Prostate gland (tissue), 2 donors: Measurements from ENCODE around the gene GATD1. TPM values are rescaled to one million over a fixed set of nuclear protein-coding genes. Genes with fewer than 3 reads are reported as not detected.

Experiments
- DNase-seq: peaks from one replicate; pipeline ENCODE4 v3.0.0-alpha.2; 2019; ENCODE audit warnings: low spot score
- H3K27ac ChIP-seq, 2 donors: fragments of 200-600 bp; sonication (generic); 2 replicates each; pipeline ENCODE4 v1.5.1; 2017 to 2019
- H3K27me3 ChIP-seq: fragments of 200-600 bp; sonication (generic); replicated peaks from 2 replicates; pipeline ENCODE4 v1.5.1; 2019; ENCODE audit not compliant: insufficient read depth
- H3K36me3 ChIP-seq, 2 donors: fragments of 200-600 bp; sonication (generic); 1 replicate in 1 of 2; 2 replicates in 1 of 2; pipeline versions ENCODE4 v1.5.1 to v1.8.1; 2017 to 2019
- H3K4me1 ChIP-seq: fragments of 200-600 bp; sonication (generic); replicated peaks from 2 replicates; pipeline ENCODE4 v1.5.1; 2019
- H3K4me3 ChIP-seq, 2 donors: fragments of 200-600 bp; sonication (generic); 2 replicates each; pipeline ENCODE4 v1.5.1; 2017 to 2019
- H3K9me3 ChIP-seq: fragments of 200-600 bp; sonication (generic); 2 replicates; pipeline ENCODE4 v1.5.1; 2017
- POLR2A ChIP-seq: fragments of 450-650 bp; IDR thresholded peaks from one replicate; pipeline ENCODE4 v1.6.1; 2016; ENCODE audit warnings: antibody characterized with exemption, mild to moderate bottlenecking
- POLR2AphosphoS5 ChIP-seq: sonication (generic); formaldehyde crosslinking; IDR thresholded peaks from one replicate; pipeline ENCODE4 v1.6.1; 2017; ENCODE audit warnings: antibody characterized with exemption
- WGBS: methylation state at CpG from one replicate; pipeline ENCODE4 v1.1.5; 2018; 5-methylcytosine and 5-hydroxymethylcytosine counted together
- intact Hi-C: fragments of 100-400 bp; cut with DNase I; formaldehyde crosslinking; loops from one replicate; pipeline ENCODE4 v1.14.2; 2022
- total RNA-seq, 2 donors: library from RNA; depleted of rRNA; stranded (reverse); fragments of >200 nt; gene quantifications; one replicate each; pipeline ENCODE4 v1.1.0, GENCODE V29; 2016
- TF ChIP-seq, protein P1 (sequence below), 4 experiments: fragments of 200-600 bp in 2 of 4; fragments of 450-650 bp in 2 of 4; sonication (generic) in 2 of 4; IDR thresholded peaks; 1 replicate in 3 of 4; 2 replicates in 1 of 4; pipeline ENCODE4 v1.5.1; 2016 to 2019; ENCODE audit warnings: antibody characterized with exemption in 4 of 4, mild to moderate bottlenecking in 2 of 4, moderate library complexity in 2 of 4

Gene GATD1
- total RNA-seq, 2 donors from 2014 or later: 29.9 to 72.3 TPM

DNA sequence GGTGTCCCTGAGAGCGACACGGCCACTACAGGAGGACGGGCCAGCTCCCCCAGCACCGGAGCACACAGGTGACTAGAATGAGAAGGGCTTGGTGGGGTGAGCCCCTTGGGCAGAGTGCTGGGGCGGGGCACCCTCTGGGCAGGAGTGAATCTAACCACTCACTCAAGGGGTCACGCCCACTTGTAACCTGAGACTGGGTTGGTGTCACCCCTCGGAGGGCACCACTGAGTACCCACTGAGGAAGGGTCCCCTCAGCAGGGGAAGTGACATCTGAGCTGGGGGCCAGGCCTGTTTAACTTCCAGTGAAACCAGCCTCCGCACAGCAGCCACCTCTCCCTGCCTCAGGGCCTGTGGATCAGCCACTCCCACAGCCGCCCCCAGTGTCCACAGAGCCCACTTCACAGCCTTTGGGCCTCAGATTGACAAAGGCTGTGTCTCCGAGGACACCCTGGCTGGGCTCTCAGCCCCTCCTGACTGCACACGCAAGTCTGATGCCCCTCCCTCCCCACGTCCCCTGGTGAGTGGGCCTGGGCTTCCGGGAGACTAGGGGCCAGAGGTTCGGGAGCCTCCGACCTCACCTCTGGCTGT is 5.6 kb downstream of the GATD1 start:
- H3K4me3 ChIP-seq: no peak overlapping the region
- intact Hi-C loops: no loop called here
- no peak overlapping the region for H3K27ac ChIP-seq
- H3K9me3 ChIP-seq: no peaks in the 10 kb centered on the region
- no peaks in the 10 kb centered on the region for H3K27me3 ChIP-seq
- DNase-seq: no peak
- TF ChIP-seq, protein P1, sequence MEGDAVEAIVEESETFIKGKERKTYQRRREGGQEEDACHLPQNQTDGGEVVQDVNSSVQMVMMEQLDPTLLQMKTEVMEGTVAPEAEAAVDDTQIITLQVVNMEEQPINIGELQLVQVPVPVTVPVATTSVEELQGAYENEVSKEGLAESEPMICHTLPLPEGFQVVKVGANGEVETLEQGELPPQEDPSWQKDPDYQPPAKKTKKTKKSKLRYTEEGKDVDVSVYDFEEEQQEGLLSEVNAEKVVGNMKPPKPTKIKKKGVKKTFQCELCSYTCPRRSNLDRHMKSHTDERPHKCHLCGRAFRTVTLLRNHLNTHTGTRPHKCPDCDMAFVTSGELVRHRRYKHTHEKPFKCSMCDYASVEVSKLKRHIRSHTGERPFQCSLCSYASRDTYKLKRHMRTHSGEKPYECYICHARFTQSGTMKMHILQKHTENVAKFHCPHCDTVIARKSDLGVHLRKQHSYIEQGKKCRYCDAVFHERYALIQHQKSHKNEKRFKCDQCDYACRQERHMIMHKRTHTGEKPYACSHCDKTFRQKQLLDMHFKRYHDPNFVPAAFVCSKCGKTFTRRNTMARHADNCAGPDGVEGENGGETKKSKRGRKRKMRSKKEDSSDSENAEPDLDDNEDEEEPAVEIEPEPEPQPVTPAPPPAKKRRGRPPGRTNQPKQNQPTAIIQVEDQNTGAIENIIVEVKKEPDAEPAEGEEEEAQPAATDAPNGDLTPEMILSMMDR (IDR thresholded peaks at IDR 0.05): no peak
- TF ChIP-seq POLR2A: no peak
- TF ChIP-seq POLR2AphosphoS5: no peak
- H3K4me1 ChIP-seq: peaks cover 7% of the 10 kb centered on the region
- H3K36me3 ChIP-seq: peaks cover 0 to 7% of the 10 kb centered on the region in 2 donors
- 81% methylated on average over 13 of the region's 15 CpGs for WGBS

DNA sequence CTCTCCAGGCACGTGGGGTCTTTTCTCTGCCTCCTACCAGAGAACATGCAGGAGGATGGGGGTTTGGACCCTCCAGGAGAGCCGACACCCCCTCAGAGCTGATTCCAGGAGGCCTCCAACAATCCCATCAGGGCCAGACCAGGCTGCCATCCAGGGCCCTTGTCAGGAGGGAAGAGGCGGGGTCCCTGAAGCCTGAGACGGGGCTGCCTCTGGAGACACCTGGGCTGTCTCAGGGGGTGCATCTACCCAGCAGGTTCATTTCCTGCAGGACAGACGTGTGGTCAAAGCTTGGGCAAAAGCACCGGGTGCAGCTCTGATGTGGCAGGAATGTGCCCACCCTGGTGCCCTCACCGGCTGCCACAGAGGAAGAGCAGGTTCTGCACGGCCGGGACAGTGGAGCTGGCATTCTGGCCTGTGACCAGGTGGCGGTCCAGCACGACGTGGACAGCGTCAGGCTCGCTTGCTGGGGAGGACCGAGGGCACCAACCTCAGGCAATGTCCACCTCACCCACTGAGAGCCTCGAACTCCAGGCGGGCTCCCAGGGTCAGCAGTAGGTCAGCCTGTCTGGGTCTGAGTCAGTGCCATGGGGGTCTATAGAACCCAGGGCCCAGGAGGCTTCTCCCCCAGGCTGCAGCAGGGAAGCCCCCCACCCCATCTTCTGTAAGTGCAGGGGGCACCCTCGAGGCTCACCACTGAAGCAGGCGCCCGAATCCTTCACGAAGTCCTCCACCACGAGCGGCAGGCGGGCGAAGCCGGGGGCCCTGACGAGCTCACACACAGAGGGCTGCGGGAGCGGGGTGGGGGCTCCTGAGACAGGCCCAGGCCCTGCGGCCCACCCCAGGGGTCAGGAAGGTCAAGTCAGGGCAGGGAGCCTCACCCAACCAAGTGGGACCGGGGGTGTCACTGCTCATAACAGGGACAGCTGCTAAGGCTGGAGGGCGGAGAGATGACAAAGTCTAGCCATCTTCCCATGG is 6.4 kb downstream of the GATD1 start:
- no peak for DNase-seq
- Histone ChIP-seq H3K27ac (no peak overlapping the region), H3K4me1 (no peaks in the 10 kb centered on the region), H3K27me3 (no peaks in the 10 kb centered on the region), H3K36me3 (peaks cover 0 to 7% of the 10 kb centered on the region in 2 donors), H3K9me3 (no peaks in the 10 kb centered on the region), H3K4me3 (no peak overlapping the region)
- 89% methylated on average over 32 of the region's 32 CpGs for WGBS
- TF ChIP-seq POLR2AphosphoS5 (no peak), POLR2A (no peak)
- TF ChIP-seq, protein P1 (IDR thresholded peaks at IDR 0.05): no peak
- intact Hi-C loops: no loop called here

DNA sequence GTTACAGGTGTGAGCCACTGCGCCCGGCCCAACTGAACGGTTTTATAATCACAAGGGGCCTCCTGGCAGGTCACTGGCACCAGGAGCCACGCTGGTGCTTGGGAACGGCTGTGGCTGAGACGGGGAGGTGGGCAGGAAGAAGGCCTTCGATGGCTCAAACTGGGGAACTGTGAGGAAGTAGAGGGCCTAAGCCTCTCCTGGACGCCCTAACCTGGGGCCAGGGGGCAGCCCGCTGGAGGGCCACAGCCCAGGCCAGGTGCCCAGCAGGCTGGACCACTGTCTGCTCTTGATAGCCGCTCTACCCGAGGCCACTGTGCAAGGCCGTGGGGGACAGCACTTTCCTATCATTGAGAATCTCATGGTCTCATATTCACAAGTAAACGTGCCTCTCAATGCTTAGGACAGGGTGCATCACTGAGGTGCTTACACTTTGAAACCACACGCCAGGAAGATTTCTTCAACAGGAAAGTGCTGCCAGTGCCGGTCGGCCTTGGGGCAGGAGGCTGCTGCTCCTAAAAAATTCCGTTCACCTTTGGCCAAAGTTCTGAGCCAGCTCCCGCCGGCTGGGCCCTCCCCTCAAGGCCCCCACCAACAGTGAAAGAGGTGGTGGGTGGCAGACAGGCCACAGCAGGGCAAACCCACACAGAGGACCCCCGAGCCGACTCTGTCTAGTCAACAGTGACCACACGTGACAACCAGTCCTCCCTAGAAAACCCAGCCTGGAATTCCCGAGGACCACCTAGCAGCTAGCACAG is 7.2 kb downstream of the GATD1 start:
- intact Hi-C loops: no loop called here
- no peak for TF ChIP-seq POLR2AphosphoS5
- no peak for TF ChIP-seq POLR2A
- TF ChIP-seq, protein P1 (IDR thresholded peaks at IDR 0.05): no peak
- Histone ChIP-seq H3K4me3 (no peak overlapping the region), H3K36me3 (peaks cover 1 to 7% of the 10 kb centered on the region in 2 donors), H3K27me3 (no peaks in the 10 kb centered on the region), H3K27ac (no peak overlapping the region), H3K9me3 (no peaks in the 10 kb centered on the region), H3K4me1 (no peaks in the 10 kb centered on the region)
- 83% methylated on average over 23 of the region's 23 CpGs for WGBS
- DNase-seq: no peak

DNA sequence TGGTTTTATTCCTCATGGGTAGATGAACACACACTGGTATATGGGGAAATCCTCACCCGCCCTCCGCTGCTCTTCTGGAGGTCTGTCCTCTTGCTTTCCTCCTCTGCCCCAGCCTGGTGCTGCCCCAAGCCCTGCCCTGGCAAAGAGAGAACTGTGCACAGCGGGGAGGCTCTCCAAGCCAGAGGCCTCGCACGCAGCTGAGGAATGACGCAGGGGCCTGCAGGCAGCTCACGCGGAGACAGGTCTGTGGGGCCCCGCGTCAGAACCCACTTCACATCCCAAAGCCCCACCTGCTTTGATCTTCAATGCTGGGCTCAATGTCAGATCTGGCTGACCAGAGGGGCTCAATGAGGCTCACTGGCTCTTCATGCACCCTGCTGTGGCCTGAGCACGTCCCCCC is 10.0 kb downstream of the GATD1 start:
- Histone ChIP-seq H3K27ac (no peak overlapping the region), H3K4me1 (no peaks in the 10 kb centered on the region), H3K9me3 (no peaks in the 10 kb centered on the region), H3K36me3 (peaks cover 12 to 25% of the 10 kb centered on the region in 2 donors), H3K27me3 (no peaks in the 10 kb centered on the region), H3K4me3 (no peak overlapping the region)
- TF ChIP-seq POLR2AphosphoS5 (no peak), POLR2A (no peak)
- TF ChIP-seq, protein P1 (IDR thresholded peaks at IDR 0.05): no peak
- no peak for DNase-seq
- WGBS: 93% methylated on average over 11 of the region's 11 CpGs
- intact Hi-C loops: no loop called here
